Kidney tubule cell (primary cell): ENCODE measurements around the gene SH2D2A.
A peak's percentile ranks its signal among the peaks of the same experiment; 100 is the strongest.
"Not testable (repeated sequence)": the region's sequence is repeated elsewhere in the genome, so short reads cannot be mapped to it uniquely, and the experiment has no call there.

Experiments used
- DNase-seq: peaks from one replicate; pipeline ENCODE4 v3.0.0-alpha.2; 2018; ENCODE audit warnings: low spot score

SH2D2A gene

DNA sequence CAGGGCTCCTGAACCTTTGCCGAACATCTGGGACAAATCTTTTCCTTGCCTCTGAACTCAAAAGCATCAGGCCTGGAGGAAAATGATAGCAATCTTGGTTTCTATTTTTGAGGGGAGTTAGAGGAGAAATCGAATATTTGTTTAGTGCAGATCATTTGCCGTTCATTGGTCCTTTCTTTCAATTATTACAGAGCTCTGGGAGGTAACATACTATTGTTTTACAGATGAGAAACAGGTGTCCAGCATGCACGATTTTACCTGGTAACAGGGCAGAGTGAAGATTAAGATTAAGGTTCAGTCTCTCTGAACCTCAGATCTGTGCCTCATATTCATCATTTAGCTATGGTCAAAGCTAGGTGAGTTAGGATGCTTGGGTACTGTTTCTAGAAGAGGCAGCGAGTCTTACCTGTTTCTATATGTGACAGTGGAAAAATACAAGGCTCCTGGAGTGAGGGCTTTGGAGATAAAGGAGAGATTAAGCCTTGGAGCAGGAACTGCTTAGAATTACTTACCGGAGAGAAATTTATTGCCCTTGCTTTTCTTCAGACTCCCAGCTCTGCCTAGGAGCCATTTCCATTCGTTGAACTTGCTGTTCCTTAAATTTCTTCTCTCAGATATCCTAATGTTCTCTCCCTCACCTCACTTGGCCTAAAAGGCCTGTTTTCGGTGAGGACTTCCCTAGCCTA lies 47.9 kb downstream of the SH2D2A start:
- DNase-seq = no peak

- no peak for DNase-seq
Measured at GRCh38 chr1:156767879-156768604, 48.6 kb downstream of the SH2D2A start.

GRCh38 chr1:156767101-156767878 lies 49.4 kb downstream of the SH2D2A start, which contains the start of gene PRCC:
Gene PRCC, plus strand, starts transcription at chr1:156767535. Its CDS starts 237 bp downstream, at chr1:156767772.
- peak; percentile 100 for DNase-seq

GRCh38 chr1:156766298-156767100 lies 50.1 kb downstream of the SH2D2A start:
- peak; percentile 30 for DNase-seq

GRCh38 chr1:156765666-156766065 lies 51.0 kb downstream of the SH2D2A start:
- no peak for DNase-seq

DNA sequence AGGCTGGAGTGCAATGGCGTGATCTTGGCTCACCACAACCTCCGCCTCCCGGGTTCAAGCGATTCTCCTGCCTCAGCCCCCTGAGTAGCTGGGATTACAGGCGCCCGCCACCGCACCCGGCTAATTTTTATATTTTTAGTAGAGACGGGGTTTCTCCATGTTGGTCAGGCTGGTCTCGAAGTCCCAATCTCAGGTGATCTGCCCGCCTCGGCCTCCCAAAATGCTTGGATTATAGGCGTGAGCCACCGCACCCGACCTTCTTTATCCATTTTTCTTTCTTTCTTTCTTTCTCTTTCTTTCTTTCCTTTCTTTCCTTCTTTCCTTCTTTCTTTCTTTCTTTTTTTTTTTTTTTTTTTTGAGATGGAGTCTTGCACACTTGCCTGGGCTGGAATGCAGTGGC lies 51.5 kb downstream of the SH2D2A start:
- DNase-seq = not testable (repeated sequence)

GRCh38 chr1:156760796-156761104 lies 55.9 kb downstream of the SH2D2A start:
- DNase-seq = no peak

- DNase-seq = no peak
Measured at GRCh38 chr1:156760092-156760795, 56.4 kb downstream of the SH2D2A start.

GRCh38 chr1:156757572-156758253 lies 58.9 kb downstream of the SH2D2A start:
- DNase-seq = not testable (repeated sequence)

DNA sequence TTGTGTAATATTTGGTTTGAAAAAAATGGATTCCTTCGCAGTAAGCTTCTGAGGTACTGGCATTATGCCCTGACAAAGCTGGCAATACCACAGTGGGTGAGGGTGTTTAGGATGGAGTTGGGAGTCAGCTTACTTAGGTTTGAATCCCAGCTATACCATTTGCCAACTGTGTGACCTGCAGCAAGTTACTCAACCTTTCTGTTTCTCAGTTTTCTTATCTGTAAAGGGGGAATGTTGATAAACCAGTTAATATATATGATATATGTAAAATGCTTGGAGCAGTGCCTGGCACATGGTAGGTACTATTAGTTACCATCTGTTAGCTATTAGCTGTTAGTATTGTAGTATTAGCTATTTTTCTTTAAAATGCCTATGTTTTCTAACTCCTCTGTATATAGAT lies 60.3 kb downstream of the SH2D2A start:
- no peak for DNase-seq
